ENCODE measurements around the gene FANCF. TPM values are rescaled to one million over a fixed set of nuclear protein-coding genes. Genes with fewer than 3 reads are reported as not detected.

FANCF gene
- polyA plus RNA-seq, 1 of the 3 experiments (the other 2 are of a cell fraction) = 4.3 TPM

GRCh38 chr11:22626573-22627239 is 1.1 kb upstream of the FANCF start:
- H3K9ac ChIP-seq = no peak overlapping the region
- WGBS (ENCODE audit: low lambda C conversion rate) = 95% methylated on average over 14 of the region's 14 CpGs

More at GRCh38 chr11:22626573-22627239, 1.1 kb upstream of the FANCF start:
- Histone ChIP-seq H3K36me3 (replicated peaks in 1 of 2; ENCODE audit: control insufficient read depth in 1 of 2, insufficient read depth in 2 of 2, low read length in 1 of 2) (peaks cover 7 to 21% of the 10 kb centered on the region in 2 experiments), H3K4me2 (0 out of 2 replicates have a peak overlapping the region, but pooled peaks have one; percentile 95), H2AFZ (ENCODE audit: low read depth) (peak overlapping the region; percentile 99), H3K9me2 (no peaks in the 10 kb centered on the region; the same call in 1 of the 2 replicates), H4K20me1 (ENCODE audit: insufficient read depth) (no peaks in the 10 kb centered on the region; the same call in 1 of the 2 replicates), H3K4me3 (ENCODE audit: low read depth in 2 of 2, low read length in 1 of 2) (peak overlapping the region; percentile 90 to 94; a peak in 3 of 4 replicates), H3K79me2 (ENCODE audit: insufficient read depth) (peaks cover 23% of the 10 kb centered on the region), H3K27me3 (ENCODE audit: insufficient read depth) (no peaks in the 10 kb centered on the region), H3K4me1 (ENCODE audit: control insufficient read depth in 1 of 2, insufficient read depth in 2 of 2, low read depth in 1 of 2, low read length in 1 of 2) (peaks cover 8 to 11% of the 10 kb centered on the region in 2 experiments; a peak in 3 of 4 replicates), H3F3A (replicated peaks; ENCODE audit: insufficient read depth) (peaks cover 8% of the 10 kb centered on the region), H3K27ac (ENCODE audit: low read depth in 2 of 2, low read length in 1 of 2) (peak overlapping the region in 1 of 2 experiments; percentile 96; a peak in 2 of 4 replicates), H3K9me3 (no peaks in the 10 kb centered on the region)
- ChIA-PET CTCF (interaction anchor here (1.0 to 2.0 kb wide), 4 partner anchors 8 to 86 kb away, joined by 3 to 11 read pairs (median 3); partner anchors contain the start of gene GAS2), POLR2A (interaction anchor here (1.2 kb wide), 1 partner anchor 8 kb away, joined by 3 read pairs; no protein-coding TSS in a partner anchor)
- no peak for TF ChIP-seq MXI1 (IDR thresholded peaks at IDR 0.05; ENCODE audit: low read depth, low read length)
- no peak for TF ChIP-seq CTCF (IDR thresholded peaks at IDR 0.05)
- TF ChIP-seq RXRA (IDR thresholded peaks at IDR 0.05; ENCODE audit: borderline replicate concordance, low read depth) = no peak
- no peak for TF ChIP-seq ELF1 (IDR thresholded peaks at IDR 0.05)
- no peak for TF ChIP-seq NFIC (IDR thresholded peaks at IDR 0.05; ENCODE audit: borderline replicate concordance)
- no peak for TF ChIP-seq GATA2 (CRISPR knock-in tag; IDR thresholded peaks at IDR 0.05)
- TF ChIP-seq TCF12 (IDR thresholded peaks at IDR 0.05) = no peak
- TF ChIP-seq MEF2A (IDR thresholded peaks at IDR 0.05; ENCODE audit: borderline replicate concordance, low read depth) = no peak
- TF ChIP-seq REST (IDR thresholded peaks at IDR 0.05; ENCODE audit: low read depth, low read length) = no peak
- no peak for TF ChIP-seq NRF1 (IDR thresholded peaks at IDR 0.05; ENCODE audit: low read depth, low read length)
- no peak for TF ChIP-seq SIN3A (IDR thresholded peaks at IDR 0.05; ENCODE audit: borderline replicate concordance, low read depth, low read length)
- no peak for DNase-seq
